GM12878 (cell line): Measurements from ENCODE around the gene DDX27. TPM values are rescaled to one million over a fixed set of nuclear protein-coding genes. Genes with fewer than 3 reads are reported as not detected.

Source experiments
- ATAC-seq: fragments of 200-7000 bp; cut with Tn5 transposase; 3 replicates; pipeline ENCODE4 v1.9.1; 2020; ENCODE audit warnings: mild to moderate bottlenecking, moderate library complexity
- BruUV-seq: library from RNA; stranded (reverse); fragments of 400-500 nt; replicated peaks from 2 replicates; lab custom pipeline; 2021; lab: Mats Ljungman, UMichigan
- CTCF ChIA-PET: fragments of 300-600 bp; sonication (Branson Sonifier 250); formaldehyde crosslinking; extraction: SDS; loops from one replicate; lab custom pipeline; 2021; ENCODE audit warnings: inconsistent platforms; lab: Yijun Ruan, JAX
- POLR2A ChIA-PET: fragments of 350-600 bp; formaldehyde crosslinking; extraction: SDS; loops from one replicate; lab custom pipeline; 2021; ENCODE audit warnings: inconsistent platforms; lab: Charles Lee
- RAD21 ChIA-PET: fragments of 300-600 bp; sonication (Branson Sonifier 250); formaldehyde crosslinking; loops from one replicate; lab custom pipeline; 2023; ENCODE audit warnings: antibody characterized with exemption; ENCODE audit not compliant: unreplicated experiment; lab: Charles Lee
- SMC1A ChIA-PET: fragments of 300-600 bp; sonication (Branson Sonifier 250); formaldehyde crosslinking; loops from one replicate; lab custom pipeline; 2023; ENCODE audit not compliant: unreplicated experiment, uncharacterized antibody; lab: Charles Lee
- DNase-seq: peaks from one replicate; pipeline ENCODE4 v3.0.0-alpha.2; 2011; ENCODE audit warnings: low read depth, low spot score
- FAIRE-seq: peaks from 3 replicates; lab custom pipeline; 2011; peaks lifted over from hg19 to GRCh38; lab: Jason Lieb, UNC
- H2AFZ ChIP-seq: 2 replicates; pipeline ENCODE4 v1.6.0; 2011; ENCODE audit warnings: low read depth, low read length, control low read depth; ENCODE audit not compliant: control insufficient read depth
- H3K27ac ChIP-seq: 2 replicates; pipeline ENCODE4 v1.5.1; 2011; ENCODE audit warnings: control low read depth; ENCODE audit not compliant: control insufficient read depth, insufficient read depth
- H3K27me3 ChIP-seq, 2 experiments: replicated peaks in 1 of 2; 2 replicates each; pipeline versions ENCODE4 v1.6.0 to v1.6.1; 2011; ENCODE audit warnings: low read length in 1 of 2; ENCODE audit not compliant: control insufficient read depth in 2 of 2, insufficient read depth in 2 of 2
- H3K36me3 ChIP-seq, 2 experiments: 2 replicates each; pipeline ENCODE4 v1.5.1; 2011; ENCODE audit warnings: low read length in 1 of 2; ENCODE audit not compliant: control insufficient read depth in 2 of 2, insufficient read depth in 2 of 2
- H3K4me1 ChIP-seq: 2 replicates; pipeline ENCODE4 v1.6.1; 2011; ENCODE audit warnings: mild to moderate bottlenecking, low read length, moderate library complexity, mixed read lengths; ENCODE audit not compliant: control insufficient read depth, insufficient read depth
- H3K4me2 ChIP-seq: 2 replicates; pipeline ENCODE4 v1.6.0; 2011; ENCODE audit warnings: control low read depth; ENCODE audit not compliant: control insufficient read depth, insufficient read depth
- H3K4me3 ChIP-seq: fragments of 200-600 bp; sonication (generic); 2 replicates; pipeline ENCODE4 v1.5.1; 2016
- H3K79me2 ChIP-seq: 2 replicates; pipeline ENCODE4 v1.6.0; 2011; ENCODE audit warnings: low read length; ENCODE audit not compliant: control insufficient read depth, insufficient read depth
- H3K9ac ChIP-seq: 2 replicates; pipeline ENCODE4 v1.8.0; 2011; ENCODE audit warnings: low read length, control low read depth, mixed read lengths; ENCODE audit not compliant: control insufficient read depth, insufficient read depth
- H3K9me3 ChIP-seq: replicated peaks from 3 replicates; pipeline ENCODE4 v1.5.1; 2011; ENCODE audit warnings: mild to moderate bottlenecking, low read length; ENCODE audit not compliant: control insufficient read depth, insufficient read depth
- H4K20me1 ChIP-seq: 2 replicates; pipeline ENCODE4 v1.6.0; 2011; ENCODE audit not compliant: control insufficient read depth, insufficient read depth
- EP300 ChIP-seq, 2 experiments: fragments of 150-350 bp in 1 of 2; IDR thresholded peaks; 2 replicates each; pipeline ENCODE4 v1.6.1; 2011 to 2012; ENCODE audit warnings: low read depth in 2 of 2, low read length in 2 of 2, borderline replicate concordance in 1 of 2, improper control_type of control experiment in 1 of 2, inconsistent platforms in 1 of 2; ENCODE audit not compliant: control insufficient read depth in 1 of 2
- FOXM1 ChIP-seq: IDR thresholded peaks from 2 replicates; pipeline ENCODE4 v1.6.1; 2012; ENCODE audit warnings: low read depth, mild to moderate bottlenecking, inconsistent platforms, low read length, moderate library complexity
- GATAD2B ChIP-seq: fragments of 450-650 bp; conservative IDR thresholded peaks from 2 replicates; pipeline ENCODE4 v1.6.1; 2017; ENCODE audit warnings: low read depth, mild to moderate bottlenecking, moderate library complexity
- KAT2A ChIP-seq: conservative IDR thresholded peaks from 2 replicates; pipeline ENCODE4 v1.6.1; 2011; ENCODE audit warnings: low read depth, low read length; ENCODE audit not compliant: control insufficient read depth
- POLR2A ChIP-seq: IDR thresholded peaks from 2 replicates; pipeline ENCODE4 v1.6.1; 2011; ENCODE audit warnings: low read depth, mild to moderate bottlenecking, low read length
- POLR2AphosphoS5 ChIP-seq: IDR thresholded peaks from 2 replicates; pipeline ENCODE4 v1.6.1; 2011; ENCODE audit warnings: mild to moderate bottlenecking, low read length, inconsistent platforms
- POU2F2 ChIP-seq: IDR thresholded peaks from 3 replicates; pipeline ENCODE4 v1.6.1; 2011; ENCODE audit warnings: low read depth, mild to moderate bottlenecking, low read length, borderline replicate concordance
- PRDM15 ChIP-seq: fragments of 450-650 bp; formaldehyde crosslinking; IDR thresholded peaks from 2 replicates; pipeline ENCODE4 v1.4.0; 2020; ENCODE audit warnings: mild to moderate bottlenecking, moderate library complexity
- RFX5 ChIP-seq: IDR thresholded peaks from 2 replicates; pipeline ENCODE4 v1.6.1; 2011; ENCODE audit warnings: low read depth, low read length, improper control_type of control experiment
- SMAD5 ChIP-seq: IDR thresholded peaks from 2 replicates; pipeline ENCODE4 v1.6.1; 2016; ENCODE audit warnings: antibody characterized with exemption, low read depth
- YY1 ChIP-seq: IDR thresholded peaks from 2 replicates; pipeline ENCODE4 v1.6.1; 2011; ENCODE audit warnings: low read depth, mild to moderate bottlenecking, low read length
- WGBS: methylation state at CpG from one replicate; pipeline ENCODE4 v1.1.6; 2016; ENCODE audit warnings: low lambda C conversion rate; ENCODE audit not compliant: insufficient replicate concordance, insufficient coverage; ENCODE audit errors: missing lambda C conversion rate; 5-methylcytosine and 5-hydroxymethylcytosine counted together
- in situ Hi-C: fragments of 300-500 bp; cut with MboI; formaldehyde crosslinking; loops from 9 replicates; pipeline ENCODE4 v1.14.3; 2018; ENCODE audit warnings: mixed read lengths
- intact Hi-C: fragments of 100-400 bp; cut with micrococcal nuclease; formaldehyde crosslinking; loops from one replicate; pipeline ENCODE4 v1.14.2; 2022; ENCODE audit not compliant: unreplicated experiment
- polyA plus RNA-seq, 11 experiments: library from polyadenylated mRNA; depleted of rRNA in 4 of 11; unstranded in 6 of 11; stranded (reverse) in 5 of 11; fragments of >200 nt; fragmentation: Nextera tagmentation in 4 of 11; fragmentation: Illumina TruSeq in 1 of 11; extraction: Ambion mirVana in 4 of 11; extraction: Trizol in 1 of 11; gene quantifications; 1 replicate in 1 of 11; 2 replicates in 10 of 11; pipeline versions ENCODE4 v1.2.1 to v1.2.3, GENCODE V29; 2011 to 2016; ENCODE audit warnings: inconsistent platforms in 2 of 11, missing spikeins in 2 of 11, low read depth in 1 of 11
- total RNA-seq, 4 experiments: library from RNA; depleted of rRNA in 3 of 4; stranded (reverse); fragments of >200 nt in 3 of 4; fragmentation: Illumina TruSeq in 1 of 4; extraction: Trizol in 1 of 4; gene quantifications; 2 replicates each; pipeline versions ENCODE4 v1.2.1 to v1.2.3, GENCODE V29; 2013 to 2021

The DDX27 gene
- total and polyA plus RNA-seq, 10 of the 15 experiments (the other 5 are each of a cell fraction or from before 2014, with no cell fraction given): 19.8 to 78.8 (median 54.9) TPM

GRCh38 chr20:49285813-49286494 is 66.7 kb downstream of the DDX27 start:
- peak overlapping the region; percentile 8; the same call in 1 of the 2 replicates for H3K27ac ChIP-seq
- H4K20me1 ChIP-seq: peaks cover 34% of the 10 kb centered on the region
- peaks cover 35% of the 10 kb centered on the region for H3K9me3 ChIP-seq
- H3K79me2 ChIP-seq: peaks cover 76% of the 10 kb centered on the region
- H3K36me3 ChIP-seq: peaks cover 49 to 79% of the 10 kb centered on the region in 2 experiments
- ChIA-PET CTCF (interaction anchor here (1.2 to 3.0 kb wide), 2 partner anchors 9 to 40 kb away, joined by 4 to 8 read pairs; no protein-coding TSS in a partner anchor), SMC1A (interaction anchor here (0.6 to 1.3 kb wide), 2 partner anchors 10 to 18 kb away, joined by 3 to 8 read pairs; no protein-coding TSS in a partner anchor), RAD21 (interaction anchor here (0.6 kb wide), 1 partner anchor 326 kb away, joined by 3 read pairs; no protein-coding TSS in a partner anchor), POLR2A (interaction anchor here (0.9 kb wide), 1 partner anchor 52 kb away, joined by 3 read pairs; no protein-coding TSS in a partner anchor)
- H2AFZ ChIP-seq: no peak overlapping the region
- no peak for ATAC-seq
- DNase-seq: no peak
- peak overlapping the region; percentile 95 for H3K4me3 ChIP-seq
- in situ Hi-C loops: no loop called here
- FAIRE-seq: no peak
- H3K4me2 ChIP-seq: peak overlapping the region; percentile 79
- no peaks in the 10 kb centered on the region for H3K27me3 ChIP-seq
- H3K4me1 ChIP-seq: peaks cover 12% of the 10 kb centered on the region
- BruUV-seq: no TSS peak
- H3K9ac ChIP-seq: no peak overlapping the region
- intact Hi-C loops: no loop called here
- WGBS: 30% methylated on average over 4 of the region's 4 CpGs
- no peak for TF ChIP-seq RFX5
- TF ChIP-seq FOXM1: no peak
- 0 out of 3 replicates have a peak, but pooled peaks have one; percentile 27 for TF ChIP-seq POU2F2
- TF ChIP-seq POLR2AphosphoS5: peak; percentile 71; the same call in 1 of the 2 replicates
- peak; percentile 63; the same call in 1 of the 2 replicates for TF ChIP-seq SMAD5
- no peak for TF ChIP-seq EP300 (IDR thresholded peaks at IDR 0.05; ENCODE audit: borderline replicate concordance in 1 of 2, control insufficient read depth in 1 of 2, low read depth in 2 of 2, low read length in 2 of 2)
- TF ChIP-seq YY1: no peak
- TF ChIP-seq POLR2A: peak; percentile 15; the same call in 1 of the 2 replicates
- TF ChIP-seq PRDM15 (CRISPR knock-in tag): no peak
- no peak for TF ChIP-seq KAT2A
- TF ChIP-seq GATAD2B: no peak
- TF ChIP-seq, all 136 proteins: peak for 4
